Measurements from ENCODE around the gene HSPA4L.

DNA sequence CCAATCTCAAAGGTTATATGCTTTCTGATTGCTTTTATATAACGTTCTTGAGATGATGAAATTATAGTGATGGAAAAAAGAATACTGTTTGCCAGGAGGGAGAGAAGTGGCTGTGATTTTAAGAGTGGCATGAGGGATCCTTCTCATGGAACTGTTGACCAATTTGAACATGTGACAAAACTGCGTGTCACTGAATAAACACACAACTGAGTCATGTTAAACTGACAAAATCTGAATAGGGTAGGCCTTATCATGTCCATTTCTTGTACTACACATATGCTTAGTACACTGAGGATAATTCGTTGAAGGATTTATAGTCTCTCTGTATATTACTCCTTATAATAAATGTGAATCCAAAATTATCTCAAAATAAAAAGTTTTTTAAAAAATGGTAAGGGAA, 22.2 kb upstream of the HSPA4L start:
- TF ChIP-seq, protein P1, sequence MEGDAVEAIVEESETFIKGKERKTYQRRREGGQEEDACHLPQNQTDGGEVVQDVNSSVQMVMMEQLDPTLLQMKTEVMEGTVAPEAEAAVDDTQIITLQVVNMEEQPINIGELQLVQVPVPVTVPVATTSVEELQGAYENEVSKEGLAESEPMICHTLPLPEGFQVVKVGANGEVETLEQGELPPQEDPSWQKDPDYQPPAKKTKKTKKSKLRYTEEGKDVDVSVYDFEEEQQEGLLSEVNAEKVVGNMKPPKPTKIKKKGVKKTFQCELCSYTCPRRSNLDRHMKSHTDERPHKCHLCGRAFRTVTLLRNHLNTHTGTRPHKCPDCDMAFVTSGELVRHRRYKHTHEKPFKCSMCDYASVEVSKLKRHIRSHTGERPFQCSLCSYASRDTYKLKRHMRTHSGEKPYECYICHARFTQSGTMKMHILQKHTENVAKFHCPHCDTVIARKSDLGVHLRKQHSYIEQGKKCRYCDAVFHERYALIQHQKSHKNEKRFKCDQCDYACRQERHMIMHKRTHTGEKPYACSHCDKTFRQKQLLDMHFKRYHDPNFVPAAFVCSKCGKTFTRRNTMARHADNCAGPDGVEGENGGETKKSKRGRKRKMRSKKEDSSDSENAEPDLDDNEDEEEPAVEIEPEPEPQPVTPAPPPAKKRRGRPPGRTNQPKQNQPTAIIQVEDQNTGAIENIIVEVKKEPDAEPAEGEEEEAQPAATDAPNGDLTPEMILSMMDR (IDR thresholded peaks at IDR 0.05; ENCODE audit: low read depth, low read length, poor library complexity, severe bottlenecking) = no peak
- TF ChIP-seq EZH2phosphoT487 (IDR thresholded peaks at IDR 0.05; ENCODE audit: borderline replicate concordance, low read length) = no peak

All from DOHH2 (cell line).